PC-9 (cell line): ENCODE measurements around the gene PSMD6. TPM values are rescaled to one million over a fixed set of nuclear protein-coding genes. Genes with fewer than 3 reads are reported as not detected.

Experiments
- Bru-seq: library from RNA; stranded (reverse); fragments of 400-500 nt; gene quantifications from one replicate; lab custom pipeline; 2021; lab: Mats Ljungman, UMichigan
- BruChase-seq, 2 experiments: library from RNA; stranded (reverse); fragments of 400-500 nt; gene quantifications; one replicate each; lab custom pipeline; 2021; lab: Mats Ljungman, UMichigan
- BruUV-seq: library from RNA; stranded (reverse); fragments of 400-500 nt; replicated peaks from 2 replicates; lab custom pipeline; 2021; lab: Mats Ljungman, UMichigan
- CTCF ChIA-PET: fragments of 300-600 bp; sonication (Branson Sonifier 250); formaldehyde crosslinking; loops from one replicate; lab custom pipeline; 2022; ENCODE audit warnings: antibody characterized with exemption; lab: Charles Lee
- POLR2A ChIA-PET: fragments of 300-600 bp; sonication (Branson Sonifier 250); formaldehyde crosslinking; loops from one replicate; lab custom pipeline; 2022; ENCODE audit warnings: antibody characterized with exemption; ENCODE audit not compliant: unreplicated experiment; lab: Charles Lee
- DNase-seq, 2 experiments: peaks; one replicate each; pipeline versions ENCODE4 v3.0.0 to v3.0.0-alpha.2; 2015 to 2022; ENCODE audit warnings: mixed read lengths in 1 of 2
- H2AFZ ChIP-seq: fragments of 200-600 bp; sonication (generic); 2 replicates; pipeline ENCODE4 v1.8.1; 2017; ENCODE audit warnings: antibody characterized with exemption
- H3F3A ChIP-seq: fragments of 200-600 bp; sonication (generic); 2 replicates; pipeline ENCODE4 v1.8.1; 2017; ENCODE audit warnings: antibody characterized with exemption, mild to moderate bottlenecking, low read depth; ENCODE audit not compliant: insufficient read depth
- H3K27ac ChIP-seq: fragments of 200-600 bp; sonication (generic); 2 replicates; pipeline ENCODE4 v1.6.1; 2016; ENCODE audit warnings: mixed run types
- H3K27me3 ChIP-seq: fragments of 200-600 bp; sonication (generic); 2 replicates; pipeline ENCODE4 v1.6.1; 2016; ENCODE audit warnings: low read depth, mixed run types; ENCODE audit not compliant: insufficient read depth
- H3K36me3 ChIP-seq: fragments of 200-600 bp; sonication (generic); 2 replicates; pipeline ENCODE4 v1.6.1; 2016; ENCODE audit warnings: low read depth, mixed run types
- H3K4me1 ChIP-seq: fragments of 200-600 bp; sonication (generic); replicated peaks from 2 replicates; pipeline ENCODE4 v1.6.1; 2016; ENCODE audit warnings: mixed run types; ENCODE audit not compliant: insufficient read depth
- H3K4me2 ChIP-seq: fragments of 200-600 bp; sonication (generic); 2 replicates; pipeline ENCODE4 v1.6.1; 2017; ENCODE audit warnings: mixed run types
- H3K4me3 ChIP-seq: fragments of 200-600 bp; sonication (generic); 2 replicates; pipeline ENCODE4 v1.6.1; 2016; ENCODE audit warnings: mixed run types
- H3K79me2 ChIP-seq: fragments of 200-600 bp; sonication (generic); 2 replicates; pipeline ENCODE4 v1.6.1; 2017; ENCODE audit warnings: low read depth, mixed run types
- H3K9me2 ChIP-seq: fragments of 200-600 bp; sonication (generic); 2 replicates; pipeline ENCODE4 v1.8.1; 2017; ENCODE audit warnings: mild to moderate bottlenecking; ENCODE audit not compliant: insufficient read depth
- H3K9me3 ChIP-seq: fragments of 200-600 bp; sonication (generic); 2 replicates; pipeline ENCODE4 v1.8.1; 2016; ENCODE audit warnings: low read depth; ENCODE audit not compliant: insufficient read depth
- H4K20me1 ChIP-seq: fragments of 200-600 bp; sonication (generic); 2 replicates; pipeline ENCODE4 v1.8.1; 2017; ENCODE audit not compliant: insufficient read depth
- EZH2 ChIP-seq: fragments of 200-600 bp; sonication (generic); IDR thresholded peaks from 2 replicates; pipeline ENCODE4 v1.8.0; 2017; ENCODE audit warnings: antibody characterized with exemption, low read depth
- intact Hi-C: fragments of 100-400 bp; cut with micrococcal nuclease; formaldehyde crosslinking; loops from one replicate; pipeline ENCODE4 v1.10.0; 2022; ENCODE audit not compliant: unreplicated experiment
- long read RNA-seq: library from polyadenylated mRNA; stranded (forward); transcript quantifications from one replicate; pipeline ENCODE4 v2.0.0, GENCODE V29; 2022
- total RNA-seq: library from RNA; stranded (reverse); gene quantifications from 2 replicates; pipeline ENCODE4 v1.2.3, GENCODE V29; 2021
- TF ChIP-seq, protein P1 (sequence below): fragments of 200-600 bp; sonication (generic); conservative IDR thresholded peaks from 2 replicates; pipeline ENCODE4 v1.6.1; 2017; ENCODE audit warnings: mixed run types, antibody characterized with exemption, mild to moderate bottlenecking, moderate library complexity

Gene PSMD6
- total RNA-seq (52.0 and 68.8 TPM in 2 replicates), Bru-seq, nascent RNA (percentile 93 among the genes with signal in this experiment), BruChase-seq, experiment 1, labeled RNA remaining after a 2-hour chase (percentile 92 among the genes with signal in this experiment), BruChase-seq, experiment 2, labeled RNA remaining after a 6-hour chase (percentile 95 among the genes with signal in this experiment)
- long read RNA-seq, transcript PSMD6-201 (8 exons, 1,430 nt), result major isoform, 163 of 179 reads
- long read RNA-seq, transcript PSMD6-210 (9 exons, 1,495 nt), result minor isoform, 7 of 179 reads
- long read RNA-seq, partial matches to known transcripts, result 4 of 179 reads
- long read RNA-seq, other reads (novel, unspliced or antisense), result 4 of 179 reads

- Histone ChIP-seq H3K27me3 (no peaks in the 10 kb centered on the region), H3K9me3 (no peaks in the 10 kb centered on the region), H2AFZ (peak within 1 kb of the TSS; percentile 92), H3K9me2 (no peaks in the 10 kb centered on the region), H3K4me1 (peaks cover 7% of the 10 kb centered on the region), H3K27ac (peak within 1 kb of the TSS; percentile 54), H4K20me1 (peaks cover under 1% of the 10 kb centered on the region; the same call in 1 of the 2 replicates), H3K36me3 (no peaks in the 10 kb centered on the region; the same call in 1 of the 2 replicates), H3K4me2 (peak within 1 kb of the TSS; percentile 95), H3F3A (no peaks in the 10 kb centered on the region; the same call in 1 of the 2 replicates), H3K4me3 (peak within 1 kb of the TSS; percentile 91), H3K79me2 (peaks cover 24% of the 10 kb centered on the region)
- DNase-seq, result peak; percentile 55 to 91
- BruUV-seq, result no TSS peak
- ChIA-PET POLR2A (interaction anchor here (0.6 kb wide), 1 partner anchor 462 kb away, joined by 3 read pairs; no protein-coding TSS in a partner anchor), CTCF (interaction anchor here (0.6 to 1.2 kb wide), 3 partner anchors 62 to 479 kb away, joined by 3 to 7 read pairs (median 3); no protein-coding TSS in a partner anchor)
- intact Hi-C loops, result loop anchor here (1.0 kb wide), 1 partner anchor 461 kb away; no protein-coding TSS in a partner anchor
- TF ChIP-seq, protein P1, sequence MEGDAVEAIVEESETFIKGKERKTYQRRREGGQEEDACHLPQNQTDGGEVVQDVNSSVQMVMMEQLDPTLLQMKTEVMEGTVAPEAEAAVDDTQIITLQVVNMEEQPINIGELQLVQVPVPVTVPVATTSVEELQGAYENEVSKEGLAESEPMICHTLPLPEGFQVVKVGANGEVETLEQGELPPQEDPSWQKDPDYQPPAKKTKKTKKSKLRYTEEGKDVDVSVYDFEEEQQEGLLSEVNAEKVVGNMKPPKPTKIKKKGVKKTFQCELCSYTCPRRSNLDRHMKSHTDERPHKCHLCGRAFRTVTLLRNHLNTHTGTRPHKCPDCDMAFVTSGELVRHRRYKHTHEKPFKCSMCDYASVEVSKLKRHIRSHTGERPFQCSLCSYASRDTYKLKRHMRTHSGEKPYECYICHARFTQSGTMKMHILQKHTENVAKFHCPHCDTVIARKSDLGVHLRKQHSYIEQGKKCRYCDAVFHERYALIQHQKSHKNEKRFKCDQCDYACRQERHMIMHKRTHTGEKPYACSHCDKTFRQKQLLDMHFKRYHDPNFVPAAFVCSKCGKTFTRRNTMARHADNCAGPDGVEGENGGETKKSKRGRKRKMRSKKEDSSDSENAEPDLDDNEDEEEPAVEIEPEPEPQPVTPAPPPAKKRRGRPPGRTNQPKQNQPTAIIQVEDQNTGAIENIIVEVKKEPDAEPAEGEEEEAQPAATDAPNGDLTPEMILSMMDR, result peak; percentile 88
- no peak for TF ChIP-seq EZH2
Measured at GRCh38 chr3:64023187-64023860, at the start of gene PSMD6. Gene PSMD6 (minus strand): TSS chr3:64023494. CDS start chr3:64023419, 75 bp downstream.

DNA sequence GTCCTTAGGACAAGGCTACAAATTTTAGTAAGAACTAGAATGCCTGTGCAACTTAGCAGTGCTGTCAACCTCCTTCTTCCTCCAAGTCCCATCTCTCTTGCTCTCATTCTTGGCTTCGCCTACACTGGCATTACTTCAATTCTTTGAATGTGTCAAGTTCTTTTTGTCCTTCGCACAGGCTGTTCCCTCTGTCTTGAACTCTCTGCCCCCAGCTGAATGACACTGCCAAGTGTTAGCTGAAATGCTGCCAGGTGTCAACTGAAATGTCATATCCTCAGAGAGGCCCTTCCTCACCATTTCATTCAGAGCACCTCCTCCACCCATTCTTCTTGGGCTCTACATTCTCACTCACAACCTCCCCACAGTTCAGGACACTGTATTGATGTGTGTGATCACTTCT, 48.8 kb upstream of the PSMD6 start:
- CTCF ChIA-PET, result no interaction called here
- no TSS peak for BruUV-seq

GRCh38 chr3:64070704-64071103, 47.4 kb upstream of the PSMD6 start:
- ChIA-PET CTCF (no interaction called here), POLR2A (no interaction called here)
- BruUV-seq, result no TSS peak
- H3K9me3 ChIP-seq, result no peaks in the 10 kb centered on the region
- no peak overlapping the region for H3K27ac ChIP-seq
- H3K4me3 ChIP-seq, result no peak overlapping the region
- no peak for DNase-seq
- no peaks in the 10 kb centered on the region for H3K9me2 ChIP-seq
- no peaks in the 10 kb centered on the region for H3K27me3 ChIP-seq
- H3K4me1 ChIP-seq, result no peaks in the 10 kb centered on the region
- H3K79me2 ChIP-seq, result no peaks in the 10 kb centered on the region
- intact Hi-C loops, result no loop called here
- H3K4me2 ChIP-seq, result no peak overlapping the region
- H4K20me1 ChIP-seq, result no peaks in the 10 kb centered on the region
- TF ChIP-seq, protein P1, result no peak
- TF ChIP-seq EZH2, result no peak
- no peaks in the 10 kb centered on the region for H3K36me3 ChIP-seq
- H2AFZ ChIP-seq, result no peak overlapping the region
- H3F3A ChIP-seq, result no peaks in the 10 kb centered on the region

More for the DNA sequence above, 48.8 kb upstream of the PSMD6 start:
- Histone ChIP-seq H2AFZ (no peak overlapping the region), H3K27ac (no peak overlapping the region), H3K27me3 (no peaks in the 10 kb centered on the region), H3F3A (no peaks in the 10 kb centered on the region), H3K36me3 (no peaks in the 10 kb centered on the region), H3K79me2 (no peaks in the 10 kb centered on the region), H3K9me3 (no peaks in the 10 kb centered on the region), H3K9me2 (no peaks in the 10 kb centered on the region), H3K4me1 (no peaks in the 10 kb centered on the region), H3K4me2 (no peak overlapping the region), H4K20me1 (no peaks in the 10 kb centered on the region), H3K4me3 (no peak overlapping the region)
- POLR2A ChIA-PET, result no interaction called here
- no peak for DNase-seq
- no peak for TF ChIP-seq EZH2
- TF ChIP-seq, protein P1, result no peak
- intact Hi-C loops, result no loop called here
